Upper lobe of left lung (tissue), 4 donors: ENCODE data around the gene ARIH1.

Experiments
- CTCF ChIP-seq, 6 experiments: fragments of 450-650 bp in 4 of 6; fragments of 200-600 bp in 2 of 6; sonication (generic) in 2 of 6; IDR thresholded peaks; one replicate each; pipeline ENCODE4 v1.5.1; 2016 to 2019; ENCODE audit warnings: antibody characterized with exemption in 6 of 6
- EP300 ChIP-seq, 4 donors: sonication (generic); formaldehyde crosslinking; IDR thresholded peaks; one replicate each; pipeline ENCODE4 v1.5.1; 2017; ENCODE audit warnings: antibody characterized with exemption in 4 of 4, control low read depth in 2 of 4
- POLR2A ChIP-seq, 4 donors: fragments of 450-650 bp; IDR thresholded peaks; one replicate each; pipeline ENCODE4 v1.5.1; 2016 to 2017; ENCODE audit warnings: antibody characterized with exemption in 4 of 4, mild to moderate bottlenecking in 2 of 4
- POLR2AphosphoS5 ChIP-seq, 2 donors: sonication (generic); formaldehyde crosslinking; IDR thresholded peaks; one replicate each; pipeline ENCODE4 v1.5.1; 2017; ENCODE audit warnings: antibody characterized with exemption in 2 of 2

GRCh38 chr15:72534523-72534922 is 60.4 kb downstream of the ARIH1 start:
- TF ChIP-seq EP300 (IDR thresholded peaks at IDR 0.05) (no peak), POLR2AphosphoS5 (IDR thresholded peaks at IDR 0.05) (no peak), CTCF (IDR thresholded peaks at IDR 0.05) (no peak), POLR2A (IDR thresholded peaks at IDR 0.05) (no peak)
